Neural cell (in vitro differentiated cells): ENCODE results near the gene VAV2.

Experiments
- CTCF ChIP-seq: fragments of 450-650 bp; IDR thresholded peaks from 2 replicates; pipeline ENCODE4 v1.5.1; 2014; ENCODE audit warnings: antibody characterized with exemption, mild to moderate bottlenecking, moderate library complexity; ENCODE audit not compliant: poor library complexity, severe bottlenecking
- EP300 ChIP-seq: fragments of 450-650 bp; conservative IDR thresholded peaks from 2 replicates; pipeline ENCODE4 v1.6.1; 2014; ENCODE audit warnings: antibody characterized with exemption, mild to moderate bottlenecking, moderate library complexity; ENCODE audit not compliant: poor library complexity, severe bottlenecking
- EZH2 ChIP-seq: fragments of 200-600, 300-800 bp; shearing (Covaris generic), sonication (generic); IDR thresholded peaks from 2 replicates; pipeline ENCODE4 v1.6.1; 2014; ENCODE audit warnings: antibody characterized with exemption, low read length, borderline replicate concordance, mild to moderate bottlenecking; ENCODE audit not compliant: insufficient read depth, poor library complexity, severe bottlenecking
- MXI1 ChIP-seq: fragments of 450-650 bp; conservative IDR thresholded peaks from 2 replicates; pipeline ENCODE4 v1.6.1; 2014; ENCODE audit warnings: antibody characterized with exemption, mild to moderate bottlenecking; ENCODE audit not compliant: poor library complexity, severe bottlenecking
- POLR2AphosphoS5 ChIP-seq: IDR thresholded peaks from 2 replicates; pipeline ENCODE4 v1.6.1; 2012
- RAD21 ChIP-seq: fragments of 450-650 bp; conservative IDR thresholded peaks from 2 replicates; pipeline ENCODE4 v1.6.1; 2014; ENCODE audit warnings: antibody characterized with exemption, mild to moderate bottlenecking, moderate library complexity
- REST ChIP-seq: IDR thresholded peaks from 2 replicates; pipeline ENCODE4 v1.6.1; 2012; ENCODE audit warnings: borderline replicate concordance
- SMC3 ChIP-seq: fragments of 450-650 bp; conservative IDR thresholded peaks from 2 replicates; pipeline ENCODE4 v1.6.1; 2014; ENCODE audit warnings: antibody characterized with exemption, mild to moderate bottlenecking, moderate library complexity; ENCODE audit not compliant: poor library complexity

GRCh38 chr9:133919253-133920115 is 72.6 kb downstream of the VAV2 start:
- no peak for TF ChIP-seq CTCF
- TF ChIP-seq SMC3 = no peak
- no peak for TF ChIP-seq MXI1
- TF ChIP-seq EZH2 = no peak
- TF ChIP-seq EP300 = no peak
- TF ChIP-seq REST = no peak
- TF ChIP-seq RAD21 = no peak
- TF ChIP-seq POLR2AphosphoS5 = no peak
